Esophagus squamous epithelium (tissue), 5 donors: ENCODE data around the gene ZNF783. TPM values are rescaled to one million over a fixed set of nuclear protein-coding genes. Genes with fewer than 3 reads are reported as not detected.

Experiments
- DNase-seq: peaks from one replicate; lab custom pipeline; 2025; lab: John Stamatoyannopoulos, UW
- H3K27ac ChIP-seq, 4 donors: fragments of 200-600 bp; sonication (generic); one replicate each; pipeline ENCODE4 v1.5.1; 2016 to 2019; ENCODE audit warnings: mild to moderate bottlenecking in 1 of 4
- H3K27me3 ChIP-seq, 4 donors: fragments of 200-600 bp; sonication (generic); 1 replicate in 3 of 4; 2 replicates in 1 of 4; pipeline versions ENCODE4 v1.5.1 to v1.6.0; 2017 to 2021; ENCODE audit warnings: antibody characterized with exemption in 1 of 4
- H3K36me3 ChIP-seq, 3 donors: fragments of 200-600 bp; sonication (generic); one replicate each; pipeline ENCODE4 v1.5.1; 2016 to 2019
- H3K4me1 ChIP-seq, 3 donors: fragments of 200-600 bp; sonication (generic); one replicate each; pipeline ENCODE4 v1.5.1; 2017 to 2019
- H3K4me3 ChIP-seq, 4 donors: fragments of 200-600 bp; sonication (generic); 1 replicate in 3 of 4; 2 replicates in 1 of 4; pipeline ENCODE4 v1.5.1; 2016 to 2019; ENCODE audit warnings: mild to moderate bottlenecking in 2 of 4, moderate library complexity in 1 of 4
- H3K9me3 ChIP-seq, 3 donors: fragments of 200-600 bp; sonication (generic); one replicate each; pipeline ENCODE4 v1.5.1; 2016 to 2019
- POLR2A ChIP-seq, 4 donors: fragments of 450-650 bp; IDR thresholded peaks; one replicate each; pipeline ENCODE4 v1.6.1; 2017; ENCODE audit warnings: antibody characterized with exemption in 4 of 4, mild to moderate bottlenecking in 4 of 4, moderate library complexity in 3 of 4
- WGBS, 2 donors: methylation state at CpG; one replicate each; pipeline ENCODE4 v1.1.5; 2018; 5-methylcytosine and 5-hydroxymethylcytosine counted together
- intact Hi-C: fragments of 100-400 bp; cut with DNase I; formaldehyde crosslinking; loops from one replicate; pipeline ENCODE4 v1.15.0; 2022
- total RNA-seq, 4 donors: library from RNA; depleted of rRNA; stranded (reverse); fragments of >200 nt; gene quantifications; one replicate each; pipeline ENCODE4 v1.1.0, GENCODE V29; 2016
- TF ChIP-seq, protein P1 (sequence below), 6 experiments: fragments of 450-650 bp in 4 of 6; fragments of 200-600 bp in 2 of 6; sonication (generic) in 2 of 6; IDR thresholded peaks; one replicate each; pipeline ENCODE4 v1.5.1; 2016 to 2019; ENCODE audit warnings: antibody characterized with exemption in 6 of 6, mild to moderate bottlenecking in 4 of 6, moderate library complexity in 4 of 6
- donor health status: DM: yes; HTN: yes; CAD: no.

The ZNF783 gene
- total RNA-seq, 4 donors from 2014 or later: 3.1 to 15.6 (median 4.8) TPM

DNA sequence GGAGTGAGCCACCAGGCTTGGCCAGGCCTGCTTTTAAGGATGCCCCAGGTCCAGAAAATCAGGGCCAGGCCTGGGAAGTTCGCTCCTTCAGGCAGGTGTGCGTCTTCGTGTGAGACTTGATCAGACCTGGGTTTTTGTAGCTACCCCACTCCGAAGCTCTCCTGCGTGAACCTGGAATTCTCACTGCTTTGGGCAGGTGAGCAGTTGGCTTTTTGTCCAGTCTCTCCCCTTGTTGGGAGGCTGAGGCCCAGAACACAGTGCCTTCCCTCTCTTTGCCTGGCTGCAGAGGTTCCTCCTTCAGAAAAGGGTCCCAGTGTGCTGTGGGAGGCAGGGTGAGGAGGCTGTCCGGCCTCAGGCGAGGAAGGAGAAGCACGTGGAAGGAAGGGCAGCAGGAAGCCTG, 27.3 kb downstream of the ZNF783 start:
- intact Hi-C loops: no loop called here
- no peak for DNase-seq
- Histone ChIP-seq H3K27ac (no peak overlapping the region), H3K4me1 (peaks cover 4 to 18% (median 11%) of the 10 kb centered on the region in 3 donors), H3K36me3 (peaks cover 0 to 64% (median 4%) of the 10 kb centered on the region in 3 donors), H3K27me3 (no peaks in the 10 kb centered on the region), H3K4me3 (no peak overlapping the region), H3K9me3 (no peaks in the 10 kb centered on the region)
- 85 to 90% methylated on average over 4 of the region's 8 CpGs for WGBS, 2 donors
- no peak for TF ChIP-seq POLR2A (IDR thresholded peaks at IDR 0.05)
- TF ChIP-seq, protein P1, sequence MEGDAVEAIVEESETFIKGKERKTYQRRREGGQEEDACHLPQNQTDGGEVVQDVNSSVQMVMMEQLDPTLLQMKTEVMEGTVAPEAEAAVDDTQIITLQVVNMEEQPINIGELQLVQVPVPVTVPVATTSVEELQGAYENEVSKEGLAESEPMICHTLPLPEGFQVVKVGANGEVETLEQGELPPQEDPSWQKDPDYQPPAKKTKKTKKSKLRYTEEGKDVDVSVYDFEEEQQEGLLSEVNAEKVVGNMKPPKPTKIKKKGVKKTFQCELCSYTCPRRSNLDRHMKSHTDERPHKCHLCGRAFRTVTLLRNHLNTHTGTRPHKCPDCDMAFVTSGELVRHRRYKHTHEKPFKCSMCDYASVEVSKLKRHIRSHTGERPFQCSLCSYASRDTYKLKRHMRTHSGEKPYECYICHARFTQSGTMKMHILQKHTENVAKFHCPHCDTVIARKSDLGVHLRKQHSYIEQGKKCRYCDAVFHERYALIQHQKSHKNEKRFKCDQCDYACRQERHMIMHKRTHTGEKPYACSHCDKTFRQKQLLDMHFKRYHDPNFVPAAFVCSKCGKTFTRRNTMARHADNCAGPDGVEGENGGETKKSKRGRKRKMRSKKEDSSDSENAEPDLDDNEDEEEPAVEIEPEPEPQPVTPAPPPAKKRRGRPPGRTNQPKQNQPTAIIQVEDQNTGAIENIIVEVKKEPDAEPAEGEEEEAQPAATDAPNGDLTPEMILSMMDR (IDR thresholded peaks at IDR 0.05): no peak

DNA sequence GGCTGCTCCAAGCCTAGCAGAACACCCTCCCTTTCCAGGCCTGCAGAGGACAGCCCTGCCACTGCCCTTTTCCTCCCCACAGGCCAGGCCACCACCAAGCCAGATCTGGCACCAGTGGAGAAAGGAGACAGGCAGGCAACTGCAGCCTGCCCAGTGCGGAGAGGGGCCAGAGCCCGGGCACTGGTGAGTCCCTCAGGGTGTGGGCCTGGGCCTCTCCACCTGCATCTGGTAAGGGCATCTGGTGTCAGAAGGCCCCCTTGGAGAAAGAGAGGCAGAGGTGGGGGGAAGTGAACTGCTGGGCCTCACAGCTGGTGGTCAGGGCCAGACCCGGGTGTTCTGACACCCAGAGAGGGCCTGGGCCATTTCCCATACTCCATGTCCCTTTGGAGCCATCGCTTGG, 27.9 kb downstream of the ZNF783 start:
- no peak for DNase-seq
- H3K36me3 ChIP-seq: peaks cover 4 to 70% (median 6%) of the 10 kb centered on the region in 3 donors
- intact Hi-C loops: no loop called here
- H3K4me3 ChIP-seq: no peak overlapping the region
- no peak for TF ChIP-seq POLR2A (IDR thresholded peaks at IDR 0.05)
- TF ChIP-seq, protein P1 (IDR thresholded peaks at IDR 0.05): no peak
- H3K27me3 ChIP-seq: no peaks in the 10 kb centered on the region
- H3K27ac ChIP-seq: no peak overlapping the region
- 100% methylated on average over 1 of the region's 4 CpGs for WGBS, 2 donors
- peaks cover 0 to 12% (median 8%) of the 10 kb centered on the region in 3 donors for H3K4me1 ChIP-seq
- H3K9me3 ChIP-seq: no peaks in the 10 kb centered on the region

DNA sequence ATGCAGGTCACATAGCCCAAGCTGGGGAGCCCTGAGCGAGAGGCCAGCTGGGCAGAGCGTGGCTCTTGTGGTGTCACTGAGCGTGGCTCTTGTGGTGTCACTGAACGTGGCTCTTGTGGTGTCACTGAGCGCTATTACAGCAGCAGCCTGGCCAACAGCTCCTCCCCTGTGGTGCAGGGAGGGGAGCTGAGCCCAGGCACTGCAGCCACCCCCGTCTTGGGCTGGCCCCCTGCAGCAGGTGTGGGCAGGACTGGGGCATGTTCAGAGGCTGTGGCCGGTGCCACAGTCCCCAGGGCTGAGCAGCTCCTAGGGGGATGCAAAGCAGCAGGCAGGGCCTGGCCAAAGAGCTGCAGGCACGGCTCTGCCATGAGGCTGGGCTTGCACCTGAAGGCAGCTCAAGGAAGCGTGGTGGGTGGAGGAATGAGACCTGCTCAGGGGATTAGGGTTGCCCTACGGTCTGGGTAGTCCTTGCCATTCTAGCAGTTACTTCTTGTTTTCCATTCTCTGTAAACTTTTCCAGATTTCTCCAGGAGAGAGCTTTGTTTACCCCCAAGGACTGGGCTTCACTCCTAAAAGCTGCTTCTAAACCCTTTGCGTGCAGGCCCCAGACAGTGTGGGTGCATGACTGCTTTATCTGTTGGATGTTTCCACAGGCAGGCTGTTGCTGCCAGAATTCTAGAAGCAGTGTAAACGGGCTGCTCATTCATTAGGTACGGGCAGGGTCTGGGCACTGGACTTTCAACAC, 29.2 kb downstream of the ZNF783 start:
- DNase-seq: no peak
- intact Hi-C loops: no loop called here
- no peaks in the 10 kb centered on the region for H3K27me3 ChIP-seq
- no peak for TF ChIP-seq POLR2A (IDR thresholded peaks at IDR 0.05)
- TF ChIP-seq, protein P1 (IDR thresholded peaks at IDR 0.05): no peak
- no peaks in the 10 kb centered on the region for H3K9me3 ChIP-seq
- no peaks in the 10 kb centered on the region for H3K4me1 ChIP-seq
- WGBS, 2 donors: 71 to 81% methylated on average over 7 to 9 of the region's 13 CpGs
- H3K36me3 ChIP-seq: peaks cover 4 to 84% (median 11%) of the 10 kb centered on the region in 3 donors
- no peak overlapping the region for H3K27ac ChIP-seq
- H3K4me3 ChIP-seq: no peak overlapping the region

DNA sequence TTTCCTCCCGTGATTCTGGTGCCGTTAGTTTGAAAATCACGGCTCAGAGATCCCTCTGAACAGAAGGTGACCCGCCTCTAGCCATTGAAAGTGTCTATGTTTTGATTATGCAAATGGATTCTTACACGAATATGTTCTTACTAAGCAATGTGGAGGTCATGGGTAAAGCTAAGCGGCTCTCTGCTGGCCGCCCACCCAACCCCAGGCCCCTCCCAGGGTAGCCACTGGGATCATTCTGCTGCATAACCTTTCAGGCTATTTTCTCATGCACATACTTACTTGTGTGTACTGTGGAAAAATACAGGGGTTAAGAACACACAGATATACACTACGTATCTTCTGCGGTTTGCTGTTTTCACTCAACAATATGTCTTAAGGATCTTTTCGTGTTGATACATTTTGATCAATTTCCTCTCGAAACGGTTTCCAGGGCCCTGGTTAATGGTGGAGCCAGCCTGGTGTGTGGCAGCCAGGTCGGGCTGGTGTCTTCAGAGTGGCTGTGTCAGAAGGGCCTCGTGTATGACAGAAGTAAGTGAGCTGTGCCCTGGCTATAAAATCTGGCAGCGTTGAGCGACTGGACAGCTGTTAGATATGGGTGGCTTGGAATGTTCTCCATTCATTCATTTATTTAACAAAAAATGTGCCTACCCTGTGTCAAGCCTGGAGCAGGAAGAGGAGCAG, 29.9 kb downstream of the ZNF783 start:
- Histone ChIP-seq H3K4me1 (no peaks in the 10 kb centered on the region), H3K9me3 (no peaks in the 10 kb centered on the region), H3K36me3 (peaks cover 4 to 88% (median 11%) of the 10 kb centered on the region in 3 donors), H3K27me3 (no peaks in the 10 kb centered on the region), H3K27ac (no peak overlapping the region), H3K4me3 (no peak overlapping the region)
- TF ChIP-seq POLR2A (IDR thresholded peaks at IDR 0.05): no peak
- TF ChIP-seq, protein P1 (IDR thresholded peaks at IDR 0.05): no peak
- intact Hi-C loops: no loop called here
- WGBS, 2 donors: 85 to 89% methylated on average over 15 of the region's 16 CpGs
- no peak for DNase-seq

DNA sequence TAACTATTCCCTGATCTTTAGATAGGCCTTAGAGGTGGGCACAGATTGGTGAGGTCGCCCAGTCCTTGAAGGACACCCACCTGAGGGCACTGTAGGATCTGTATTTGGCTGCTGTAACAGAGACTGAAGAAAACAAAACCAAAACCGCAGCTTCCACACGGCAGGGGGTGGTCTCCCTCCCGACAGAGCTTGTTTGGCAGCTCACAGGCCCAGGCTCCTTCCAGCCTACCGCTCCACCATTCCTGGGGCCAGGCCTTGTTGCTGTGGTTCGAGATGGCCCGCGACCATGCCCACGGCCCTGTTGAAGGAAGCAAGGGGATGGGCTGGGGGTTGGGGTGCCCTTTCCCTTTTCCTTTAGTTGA, 30.4 kb downstream of the ZNF783 start:
- intact Hi-C loops: no loop called here
- Histone ChIP-seq H3K9me3 (no peaks in the 10 kb centered on the region), H3K4me1 (no peaks in the 10 kb centered on the region), H3K4me3 (no peak overlapping the region), H3K36me3 (peaks cover 4 to 86% (median 11%) of the 10 kb centered on the region in 3 donors), H3K27ac (no peak overlapping the region), H3K27me3 (no peaks in the 10 kb centered on the region)
- WGBS, 2 donors: 76 to 79% methylated on average over 9 of the region's 9 CpGs
- no peak for DNase-seq
- TF ChIP-seq, protein P1 (IDR thresholded peaks at IDR 0.05): no peak
- no peak for TF ChIP-seq POLR2A (IDR thresholded peaks at IDR 0.05)
